Nephron progenitor cell (in vitro differentiated cells): ENCODE data around the gene SMARCA4.

Source experiments
- DNase-seq: peaks from one replicate; pipeline ENCODE4 v3.0.0; 2021
- H3K27ac Mint-ChIP-seq: 2 replicates; pipeline ENCODE4 v1.8.0; 2021; ENCODE audit warnings: mild to moderate bottlenecking, moderate library complexity, mixed read lengths
- H3K27me3 Mint-ChIP-seq: 2 replicates; pipeline ENCODE4 v1.8.0; 2021; ENCODE audit warnings: mild to moderate bottlenecking, low read depth, mixed read lengths; ENCODE audit not compliant: poor library complexity
- H3K36me3 Mint-ChIP-seq: 2 replicates; pipeline ENCODE4 v1.8.0; 2021; ENCODE audit warnings: low read depth, mixed read lengths
- H3K4me1 Mint-ChIP-seq: 2 replicates; pipeline ENCODE4 v1.8.0; 2021; ENCODE audit warnings: mixed read lengths
- H3K4me3 Mint-ChIP-seq: 2 replicates; pipeline ENCODE4 v1.8.0; 2021; ENCODE audit warnings: mild to moderate bottlenecking, moderate library complexity, mixed read lengths
- H3K9me3 Mint-ChIP-seq: 2 replicates; pipeline ENCODE4 v1.8.0; 2021; ENCODE audit warnings: mild to moderate bottlenecking, moderate library complexity, mixed read lengths
- TF ChIP-seq, protein P1 (sequence below): fragments of 200-600 bp; sonication (generic); IDR thresholded peaks from 2 replicates; pipeline ENCODE4 v1.5.0; 2021; ENCODE audit warnings: antibody characterized with exemption

Gene SMARCA4

DNA sequence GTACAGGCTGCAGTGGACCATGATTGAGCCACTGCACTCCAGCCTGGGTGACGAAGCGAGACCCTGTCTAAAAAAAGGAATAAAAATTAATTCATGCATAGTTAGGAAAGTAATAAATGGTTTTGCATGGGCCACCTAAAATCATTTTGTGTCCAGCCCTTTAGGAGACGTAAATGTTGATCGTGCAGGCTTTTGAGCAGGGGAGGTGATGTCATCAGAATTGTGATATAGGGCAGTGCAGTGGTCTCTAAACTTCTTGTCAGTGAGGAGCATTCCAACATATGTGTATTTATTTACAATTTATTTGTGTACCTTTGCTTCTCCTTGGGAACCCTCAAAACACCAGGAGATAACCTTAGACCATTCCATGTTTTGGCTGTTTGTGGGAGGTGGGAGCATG lies 3.0 kb downstream of the SMARCA4 start:
- Mint-ChIP-seq H3K27me3 (no peaks in the 10 kb centered on the region), H3K4me1 (peaks cover 56% of the 10 kb centered on the region), H3K4me3 (peak overlapping the region; percentile 23), H3K27ac (no peak overlapping the region), H3K9me3 (peaks cover 3% of the 10 kb centered on the region), H3K36me3 (peaks cover 31% of the 10 kb centered on the region)
- no peak for DNase-seq
- TF ChIP-seq, protein P1, sequence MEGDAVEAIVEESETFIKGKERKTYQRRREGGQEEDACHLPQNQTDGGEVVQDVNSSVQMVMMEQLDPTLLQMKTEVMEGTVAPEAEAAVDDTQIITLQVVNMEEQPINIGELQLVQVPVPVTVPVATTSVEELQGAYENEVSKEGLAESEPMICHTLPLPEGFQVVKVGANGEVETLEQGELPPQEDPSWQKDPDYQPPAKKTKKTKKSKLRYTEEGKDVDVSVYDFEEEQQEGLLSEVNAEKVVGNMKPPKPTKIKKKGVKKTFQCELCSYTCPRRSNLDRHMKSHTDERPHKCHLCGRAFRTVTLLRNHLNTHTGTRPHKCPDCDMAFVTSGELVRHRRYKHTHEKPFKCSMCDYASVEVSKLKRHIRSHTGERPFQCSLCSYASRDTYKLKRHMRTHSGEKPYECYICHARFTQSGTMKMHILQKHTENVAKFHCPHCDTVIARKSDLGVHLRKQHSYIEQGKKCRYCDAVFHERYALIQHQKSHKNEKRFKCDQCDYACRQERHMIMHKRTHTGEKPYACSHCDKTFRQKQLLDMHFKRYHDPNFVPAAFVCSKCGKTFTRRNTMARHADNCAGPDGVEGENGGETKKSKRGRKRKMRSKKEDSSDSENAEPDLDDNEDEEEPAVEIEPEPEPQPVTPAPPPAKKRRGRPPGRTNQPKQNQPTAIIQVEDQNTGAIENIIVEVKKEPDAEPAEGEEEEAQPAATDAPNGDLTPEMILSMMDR = no peak

DNA sequence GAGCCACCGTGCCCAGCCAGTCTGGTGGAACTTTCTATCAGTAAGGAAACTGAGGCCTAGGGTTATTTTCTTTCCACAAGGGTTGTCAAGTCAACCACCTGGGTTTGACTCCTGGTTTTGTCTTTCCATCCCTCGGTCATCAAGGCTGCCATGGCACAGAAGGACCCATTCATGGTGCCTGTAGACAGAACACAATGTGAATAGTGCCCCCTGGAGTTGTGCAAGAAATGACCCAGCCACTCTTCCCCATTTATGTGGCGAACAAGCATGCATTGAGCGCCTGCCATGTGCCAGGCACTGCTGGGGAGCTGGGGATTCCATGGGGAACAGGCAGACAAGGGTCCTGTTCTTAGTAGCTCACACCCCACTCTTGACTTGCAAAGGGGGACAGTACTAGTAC lies 4.1 kb downstream of the SMARCA4 start:
- Mint-ChIP-seq H3K9me3 (peaks cover 3% of the 10 kb centered on the region), H3K27ac (no peak overlapping the region), H3K4me3 (no peak overlapping the region), H3K4me1 (peaks cover 60% of the 10 kb centered on the region), H3K36me3 (peaks cover 30% of the 10 kb centered on the region), H3K27me3 (no peaks in the 10 kb centered on the region)
- TF ChIP-seq, protein P1 = no peak
- no peak for DNase-seq

DNA sequence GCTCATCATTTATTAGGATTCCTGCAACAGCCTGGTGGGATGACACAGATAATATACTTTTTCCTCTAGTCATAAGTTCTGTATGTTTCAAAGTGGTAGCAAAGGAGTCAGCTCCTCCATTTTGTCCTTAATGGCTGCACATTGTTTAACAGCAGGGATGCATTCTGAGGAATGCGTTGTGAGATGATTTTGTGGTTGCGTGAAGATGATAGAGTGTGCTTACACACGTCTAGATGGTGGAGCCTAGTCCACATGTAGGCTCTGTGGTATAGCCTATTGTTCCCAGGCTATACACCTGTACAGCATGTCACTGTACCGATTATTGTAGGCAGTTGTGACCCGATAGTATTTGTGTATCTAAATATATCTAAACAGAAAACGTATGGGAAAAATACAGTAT lies 4.6 kb downstream of the SMARCA4 start:
- TF ChIP-seq, protein P1 = no peak
- peaks cover 3% of the 10 kb centered on the region for H3K9me3 Mint-ChIP-seq
- peaks cover 35% of the 10 kb centered on the region for H3K36me3 Mint-ChIP-seq
- H3K4me3 Mint-ChIP-seq = peak overlapping the region; percentile 10
- H3K27ac Mint-ChIP-seq = no peak overlapping the region
- no peak for DNase-seq
- H3K27me3 Mint-ChIP-seq = no peaks in the 10 kb centered on the region
- H3K4me1 Mint-ChIP-seq = peaks cover 65% of the 10 kb centered on the region

DNA sequence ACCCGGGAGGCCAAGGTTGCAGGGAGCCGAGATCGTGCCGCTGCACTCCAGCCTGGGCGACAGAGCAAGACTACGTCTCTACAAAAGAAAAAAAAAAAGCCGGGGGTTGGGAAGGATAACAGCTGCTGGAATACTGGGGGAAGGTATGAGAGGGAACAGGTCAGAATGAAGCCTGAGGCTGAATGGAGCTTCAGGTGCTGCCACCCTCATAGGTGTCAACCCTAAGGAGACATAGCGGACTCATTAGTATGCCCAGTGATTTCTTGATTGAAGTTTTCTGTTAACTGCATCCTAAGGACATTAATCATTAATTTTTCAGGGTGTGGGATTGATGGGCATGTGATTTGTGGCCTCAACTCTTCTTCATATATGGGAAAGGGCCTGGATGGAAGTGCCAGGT lies 6.0 kb downstream of the SMARCA4 start:
- Mint-ChIP-seq H3K27me3 (no peaks in the 10 kb centered on the region), H3K9me3 (peaks cover 13% of the 10 kb centered on the region), H3K4me3 (no peak overlapping the region), H3K27ac (peak overlapping the region; percentile 92), H3K4me1 (peaks cover 68% of the 10 kb centered on the region), H3K36me3 (peaks cover 47% of the 10 kb centered on the region)
- TF ChIP-seq, protein P1 = no peak
- no peak for DNase-seq

DNA sequence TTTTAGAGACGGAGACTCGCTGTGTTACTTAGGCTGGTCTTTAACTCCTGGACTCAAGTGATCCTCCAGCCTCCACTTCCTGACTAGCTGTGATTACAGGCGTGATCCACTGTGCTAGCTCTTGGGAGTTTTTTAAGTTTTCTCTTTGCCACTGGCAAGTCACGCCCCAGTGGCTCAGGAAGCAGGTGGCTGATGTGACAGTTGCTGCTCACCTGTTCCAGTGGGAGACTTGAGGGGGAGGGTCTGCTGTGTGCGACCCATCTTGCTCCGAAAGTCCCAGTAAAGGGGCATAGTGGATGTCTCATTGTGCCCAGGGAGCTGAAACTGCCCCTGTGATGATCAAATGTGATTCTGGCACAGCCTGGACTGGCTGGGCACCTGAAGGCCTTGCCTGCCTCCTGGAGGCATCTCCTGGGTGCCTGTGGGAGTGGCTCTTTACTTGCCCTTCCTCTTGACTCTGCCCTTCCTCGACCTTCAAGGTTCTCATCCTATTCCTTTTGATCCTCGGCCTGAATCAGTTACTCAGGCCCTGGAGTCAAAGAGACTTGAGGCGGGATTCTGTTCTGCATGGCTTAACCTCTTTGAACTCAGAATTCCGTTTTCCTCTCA lies 7.8 kb downstream of the SMARCA4 start:
- H3K9me3 Mint-ChIP-seq = peaks cover 19% of the 10 kb centered on the region
- no peak for DNase-seq
- peaks cover 51% of the 10 kb centered on the region for H3K4me1 Mint-ChIP-seq
- H3K27me3 Mint-ChIP-seq = no peaks in the 10 kb centered on the region
- peaks cover 60% of the 10 kb centered on the region for H3K36me3 Mint-ChIP-seq
- TF ChIP-seq, protein P1 = no peak
- H3K4me3 Mint-ChIP-seq = peak overlapping the region; percentile 2
- peak overlapping the region; percentile 98 for H3K27ac Mint-ChIP-seq

DNA sequence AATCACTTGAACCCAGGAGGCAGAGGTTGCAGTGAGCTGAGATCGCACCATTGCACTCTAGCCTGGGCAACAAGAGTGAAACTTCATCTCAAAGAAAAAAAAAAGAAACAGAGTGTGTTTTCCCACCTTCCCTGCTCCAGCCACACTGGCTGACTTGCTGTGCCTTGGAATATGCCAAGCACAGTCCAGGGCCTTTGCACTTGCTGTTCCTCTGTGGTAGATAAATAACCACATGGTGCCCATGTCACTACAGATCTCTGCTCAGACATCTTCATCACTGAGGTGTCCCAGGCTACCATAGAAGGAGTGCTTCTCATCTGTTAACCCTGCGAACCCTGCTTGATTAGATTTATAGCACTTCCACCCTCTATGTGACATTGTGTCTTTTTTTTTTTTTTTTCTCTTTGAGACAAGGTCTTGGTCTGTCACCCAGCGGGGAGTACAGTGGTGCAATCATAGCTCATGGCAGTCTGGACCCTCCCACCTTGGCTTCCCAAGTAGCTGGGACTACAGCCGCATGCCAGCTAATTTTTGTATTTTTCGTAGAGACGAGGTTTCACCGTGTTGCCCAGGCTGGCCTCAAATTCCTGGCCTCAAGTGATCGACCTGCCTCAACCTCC lies 10.4 kb downstream of the SMARCA4 start:
- peaks cover 45% of the 10 kb centered on the region for H3K4me1 Mint-ChIP-seq
- H3K27me3 Mint-ChIP-seq = no peaks in the 10 kb centered on the region
- no peak overlapping the region for H3K4me3 Mint-ChIP-seq
- peaks cover 24% of the 10 kb centered on the region for H3K9me3 Mint-ChIP-seq
- peaks cover 56% of the 10 kb centered on the region for H3K36me3 Mint-ChIP-seq
- no peak for DNase-seq
- H3K27ac Mint-ChIP-seq = peak overlapping the region; percentile 51
- TF ChIP-seq, protein P1 = no peak
